ENCODE measurements around the gene LCP2. TPM values are rescaled to one million over a fixed set of nuclear protein-coding genes. Genes with fewer than 3 reads are reported as not detected.

Gene LCP2
- total RNA-seq, 4 donors from 2014 or later: 3.2 to 22.7 (median 6.9) TPM

DNA sequence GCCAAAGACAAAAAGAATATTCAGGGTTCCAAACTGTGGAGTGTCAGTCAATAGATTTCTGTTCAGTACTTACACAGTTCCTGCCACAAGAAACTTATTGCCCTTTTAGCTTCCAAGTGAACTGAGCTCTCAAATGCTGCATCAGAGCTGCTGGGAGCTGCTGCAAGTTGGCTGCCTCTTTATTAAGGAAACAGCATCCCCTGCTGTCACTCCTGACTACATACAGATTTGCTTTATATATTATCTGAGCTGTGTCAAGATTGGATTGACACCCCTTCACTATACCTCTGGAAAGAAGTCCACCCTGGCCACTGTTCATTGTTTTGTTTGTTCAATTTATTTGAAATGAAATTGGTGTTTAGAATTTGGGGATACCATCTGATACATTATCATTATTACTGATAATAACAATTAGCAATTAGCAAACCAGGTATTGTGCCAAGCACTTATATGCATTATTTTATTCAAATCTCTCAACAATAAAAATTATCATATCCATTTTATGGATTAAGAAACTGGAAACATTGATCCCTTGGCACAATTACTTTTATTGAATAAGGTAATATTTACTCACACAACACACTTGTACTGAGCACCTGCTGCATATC is 81.2 kb downstream of the LCP2 start:
- Histone ChIP-seq H3K4me1 (no peaks in the 10 kb centered on the region), H3K27ac (no peak overlapping the region), H3K9me3 (no peaks in the 10 kb centered on the region), H3K27me3 (no peaks in the 10 kb centered on the region), H3K36me3 (no peaks in the 10 kb centered on the region), H3K4me3 (replicated peaks in 1 of 3) (no peak overlapping the region)
- TF ChIP-seq, protein P1, sequence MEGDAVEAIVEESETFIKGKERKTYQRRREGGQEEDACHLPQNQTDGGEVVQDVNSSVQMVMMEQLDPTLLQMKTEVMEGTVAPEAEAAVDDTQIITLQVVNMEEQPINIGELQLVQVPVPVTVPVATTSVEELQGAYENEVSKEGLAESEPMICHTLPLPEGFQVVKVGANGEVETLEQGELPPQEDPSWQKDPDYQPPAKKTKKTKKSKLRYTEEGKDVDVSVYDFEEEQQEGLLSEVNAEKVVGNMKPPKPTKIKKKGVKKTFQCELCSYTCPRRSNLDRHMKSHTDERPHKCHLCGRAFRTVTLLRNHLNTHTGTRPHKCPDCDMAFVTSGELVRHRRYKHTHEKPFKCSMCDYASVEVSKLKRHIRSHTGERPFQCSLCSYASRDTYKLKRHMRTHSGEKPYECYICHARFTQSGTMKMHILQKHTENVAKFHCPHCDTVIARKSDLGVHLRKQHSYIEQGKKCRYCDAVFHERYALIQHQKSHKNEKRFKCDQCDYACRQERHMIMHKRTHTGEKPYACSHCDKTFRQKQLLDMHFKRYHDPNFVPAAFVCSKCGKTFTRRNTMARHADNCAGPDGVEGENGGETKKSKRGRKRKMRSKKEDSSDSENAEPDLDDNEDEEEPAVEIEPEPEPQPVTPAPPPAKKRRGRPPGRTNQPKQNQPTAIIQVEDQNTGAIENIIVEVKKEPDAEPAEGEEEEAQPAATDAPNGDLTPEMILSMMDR (IDR thresholded peaks at IDR 0.05): peak in 3 of 6 experiments; percentile 28 to 37 (median 34)
- TF ChIP-seq POLR2A (IDR thresholded peaks at IDR 0.05): no peak
- no peak for DNase-seq
- intact Hi-C loops (cut with DNase I): no loop called here

DNA sequence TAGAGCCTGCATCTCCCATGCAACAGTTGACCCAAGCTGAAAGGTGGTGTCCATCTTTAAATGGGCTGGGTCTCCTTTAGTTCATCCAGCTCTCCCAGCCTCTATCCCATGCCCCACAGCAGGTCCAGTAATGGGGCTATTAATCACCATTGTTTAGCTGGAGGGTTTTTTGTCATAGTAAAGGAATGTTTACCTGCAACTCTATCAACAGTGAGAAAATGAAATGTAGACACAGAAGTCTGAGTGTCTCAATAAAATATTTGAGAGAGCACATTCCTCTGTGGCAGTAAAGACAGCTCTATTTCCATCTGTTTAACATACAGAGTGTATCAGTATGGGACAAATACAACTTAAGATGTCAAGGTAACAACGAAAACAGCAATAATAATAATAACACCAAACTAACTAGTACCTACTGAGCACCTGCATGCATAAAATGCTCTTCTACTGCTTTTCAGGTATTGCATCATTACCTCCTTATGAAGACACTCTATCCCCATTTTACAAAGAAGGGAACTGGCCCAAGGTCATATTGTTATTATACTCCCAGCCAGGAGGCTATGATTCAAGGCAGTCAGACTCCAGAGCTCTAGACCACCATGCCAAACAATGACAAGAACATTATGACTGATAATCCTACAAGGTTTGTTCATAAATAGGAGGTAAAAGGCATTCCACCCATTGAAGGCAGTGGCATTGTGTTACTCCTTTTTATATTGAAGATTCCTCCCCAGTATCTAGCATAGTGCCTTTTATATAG is 85.8 kb downstream of the LCP2 start:
- 81 to 85% methylated on average over 1 of the region's 1 CpG for WGBS, 2 donors
- H3K4me3 ChIP-seq (replicated peaks in 1 of 3): no peak overlapping the region
- TF ChIP-seq, protein P1 (IDR thresholded peaks at IDR 0.05): no peak
- no peak for TF ChIP-seq POLR2A (IDR thresholded peaks at IDR 0.05)
- intact Hi-C loops (cut with DNase I): no loop called here
- H3K4me1 ChIP-seq: no peaks in the 10 kb centered on the region
- no peaks in the 10 kb centered on the region for H3K9me3 ChIP-seq
- no peaks in the 10 kb centered on the region for H3K27me3 ChIP-seq
- DNase-seq: no peak
- no peak overlapping the region for H3K27ac ChIP-seq
- no peaks in the 10 kb centered on the region for H3K36me3 ChIP-seq

DNA sequence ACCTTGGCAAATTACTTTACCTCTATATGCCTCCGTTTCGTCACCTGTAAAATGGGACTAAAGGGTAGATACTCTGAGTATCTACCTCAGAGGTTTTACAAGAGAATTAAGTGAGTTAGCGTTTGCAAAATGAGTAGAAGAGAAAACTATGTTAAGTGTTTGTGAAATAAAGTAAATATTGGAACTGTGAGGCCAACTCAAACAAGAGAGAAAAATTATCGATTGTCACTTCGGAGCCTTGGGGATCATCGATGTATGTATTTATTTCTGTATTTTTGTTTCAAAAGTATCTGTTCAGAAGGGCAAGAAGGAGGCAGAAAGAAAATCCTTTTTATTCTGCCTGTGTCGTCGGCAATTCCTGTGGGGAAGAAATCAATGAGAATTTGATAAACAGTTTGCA is 90.6 kb downstream of the LCP2 start:
- no peak for TF ChIP-seq POLR2A (IDR thresholded peaks at IDR 0.05)
- TF ChIP-seq, protein P1 (IDR thresholded peaks at IDR 0.05): no peak

DNA sequence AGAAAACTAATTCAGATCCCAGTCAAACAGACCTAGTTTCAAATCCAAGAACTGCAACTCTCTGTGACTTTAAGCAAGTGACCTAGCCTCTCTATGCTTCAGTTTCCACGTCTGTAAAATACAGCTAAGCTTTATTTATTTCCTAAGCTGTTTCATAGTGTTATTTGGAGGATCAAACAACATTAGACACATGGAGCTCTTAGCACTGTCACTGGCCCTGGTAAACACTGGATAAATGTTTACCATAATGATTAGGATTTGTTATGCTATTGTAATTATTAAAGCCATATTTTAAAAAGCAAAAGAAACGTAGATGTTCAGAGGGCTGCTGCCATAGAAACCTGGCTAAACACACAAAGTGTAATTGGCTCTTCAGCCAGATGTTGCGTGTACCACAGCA is 91.4 kb downstream of the LCP2 start:
- Histone ChIP-seq H3K4me3 (replicated peaks in 1 of 3) (no peak overlapping the region), H3K27ac (no peak overlapping the region), H3K27me3 (no peaks in the 10 kb centered on the region), H3K9me3 (no peaks in the 10 kb centered on the region), H3K36me3 (no peaks in the 10 kb centered on the region), H3K4me1 (no peaks in the 10 kb centered on the region)
- WGBS, 2 donors: 56 to 60% methylated on average over 3 of the region's 3 CpGs
- TF ChIP-seq POLR2A (IDR thresholded peaks at IDR 0.05): no peak
- TF ChIP-seq, protein P1 (IDR thresholded peaks at IDR 0.05): no peak
- DNase-seq: no peak
- intact Hi-C loops (cut with DNase I): no loop called here

More for the DNA sequence above, 90.6 kb downstream of the LCP2 start:
- Histone ChIP-seq H3K27me3 (no peaks in the 10 kb centered on the region), H3K4me3 (replicated peaks in 1 of 3) (no peak overlapping the region), H3K36me3 (no peaks in the 10 kb centered on the region), H3K27ac (no peak overlapping the region), H3K9me3 (no peaks in the 10 kb centered on the region), H3K4me1 (no peaks in the 10 kb centered on the region)
- no peak for DNase-seq
- intact Hi-C loops (cut with DNase I): no loop called here
- WGBS, 2 donors: 92 to 94% methylated on average over 8 of the region's 8 CpGs

DNA sequence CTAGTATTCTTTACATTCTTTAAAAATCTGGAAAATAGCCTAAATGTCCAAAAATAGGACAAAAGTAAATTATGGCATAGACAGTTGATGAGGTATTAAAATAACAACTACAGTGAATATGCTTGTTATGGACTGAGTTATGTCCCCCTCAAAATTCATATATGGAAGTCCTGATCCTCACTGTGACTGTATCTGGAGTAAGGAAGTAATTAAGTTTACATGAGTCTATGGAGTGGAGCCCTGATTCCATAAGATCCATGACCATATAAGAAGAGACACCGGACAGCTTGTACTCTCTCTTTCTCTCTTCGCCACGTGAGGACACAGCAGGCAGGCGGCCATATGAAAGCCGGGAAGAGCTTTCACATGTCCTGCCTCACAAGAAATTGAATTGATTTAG is 93.4 kb downstream of the LCP2 start:
- no peak for DNase-seq
- no peaks in the 10 kb centered on the region for H3K9me3 ChIP-seq
- intact Hi-C loops (cut with DNase I): no loop called here
- H3K36me3 ChIP-seq: no peaks in the 10 kb centered on the region
- H3K4me3 ChIP-seq (replicated peaks in 1 of 3): no peak overlapping the region
- TF ChIP-seq, protein P1 (IDR thresholded peaks at IDR 0.05): no peak
- no peak for TF ChIP-seq POLR2A (IDR thresholded peaks at IDR 0.05)
- no peaks in the 10 kb centered on the region for H3K27me3 ChIP-seq
- no peak overlapping the region for H3K27ac ChIP-seq
- WGBS, 2 donors: 86 to 88% methylated on average over 5 of the region's 5 CpGs
- H3K4me1 ChIP-seq: no peaks in the 10 kb centered on the region
